Progenitor cell of endocrine pancreas (in vitro differentiated cells): Measurements from ENCODE around the gene RPS6KA1. TPM values are rescaled to one million over a fixed set of nuclear protein-coding genes. Genes with fewer than 3 reads are reported as not detected.
A peak's percentile ranks its signal among the peaks of the same experiment; 100 is the strongest.
"Not testable (repeated sequence)": the region's sequence is repeated elsewhere in the genome, so short reads cannot be mapped to it uniquely, and the experiment has no call there.

Experiments
- DNase-seq: peaks from one replicate; pipeline ENCODE4 v3.0.0; 2021; ENCODE audit warnings: low spot score; ENCODE audit not compliant: unreplicated experiment
- H3K27ac Mint-ChIP-seq: 2 replicates; pipeline ENCODE4 v1.8.0; 2021; ENCODE audit warnings: mild to moderate bottlenecking, moderate library complexity, mixed read lengths
- H3K27me3 Mint-ChIP-seq: 2 replicates; pipeline ENCODE4 v1.8.0; 2021; ENCODE audit warnings: mixed read lengths
- H3K36me3 Mint-ChIP-seq: 2 replicates; pipeline ENCODE4 v1.8.0; 2022; ENCODE audit warnings: mixed read lengths; ENCODE audit not compliant: insufficient read depth
- H3K4me1 Mint-ChIP-seq: 2 replicates; pipeline ENCODE4 v1.8.0; 2021; ENCODE audit warnings: low read depth, mixed read lengths
- H3K4me3 Mint-ChIP-seq: 2 replicates; pipeline ENCODE4 v1.8.0; 2021; ENCODE audit warnings: low read depth, mild to moderate bottlenecking, moderate library complexity, mixed read lengths
- H3K9me3 Mint-ChIP-seq: 2 replicates; pipeline ENCODE4 v1.8.0; 2021; ENCODE audit warnings: low read depth, mixed read lengths
- total RNA-seq: library from RNA; stranded (reverse); gene quantifications from 2 replicates; pipeline ENCODE4 v1.2.1, GENCODE V29; 2021
- TF ChIP-seq, protein P1 (sequence below): fragments of 200-600 bp; sonication (generic); IDR thresholded peaks from one replicate; pipeline ENCODE4 v1.5.0; 2021; ENCODE audit warnings: antibody characterized with exemption, mild to moderate bottlenecking; ENCODE audit not compliant: unreplicated experiment

The RPS6KA1 gene
- total RNA-seq, 1 donor from 2014 or later = 26.7 TPM

- Mint-ChIP-seq H3K36me3 (no peaks in the 10 kb centered on the region), H3K27me3 (peaks cover 7% of the 10 kb centered on the region), H3K27ac (no peak overlapping the region), H3K4me3 (no peak overlapping the region), H3K9me3 (no peaks in the 10 kb centered on the region), H3K4me1 (no peaks in the 10 kb centered on the region)
- no peak for DNase-seq
- TF ChIP-seq, protein P1, sequence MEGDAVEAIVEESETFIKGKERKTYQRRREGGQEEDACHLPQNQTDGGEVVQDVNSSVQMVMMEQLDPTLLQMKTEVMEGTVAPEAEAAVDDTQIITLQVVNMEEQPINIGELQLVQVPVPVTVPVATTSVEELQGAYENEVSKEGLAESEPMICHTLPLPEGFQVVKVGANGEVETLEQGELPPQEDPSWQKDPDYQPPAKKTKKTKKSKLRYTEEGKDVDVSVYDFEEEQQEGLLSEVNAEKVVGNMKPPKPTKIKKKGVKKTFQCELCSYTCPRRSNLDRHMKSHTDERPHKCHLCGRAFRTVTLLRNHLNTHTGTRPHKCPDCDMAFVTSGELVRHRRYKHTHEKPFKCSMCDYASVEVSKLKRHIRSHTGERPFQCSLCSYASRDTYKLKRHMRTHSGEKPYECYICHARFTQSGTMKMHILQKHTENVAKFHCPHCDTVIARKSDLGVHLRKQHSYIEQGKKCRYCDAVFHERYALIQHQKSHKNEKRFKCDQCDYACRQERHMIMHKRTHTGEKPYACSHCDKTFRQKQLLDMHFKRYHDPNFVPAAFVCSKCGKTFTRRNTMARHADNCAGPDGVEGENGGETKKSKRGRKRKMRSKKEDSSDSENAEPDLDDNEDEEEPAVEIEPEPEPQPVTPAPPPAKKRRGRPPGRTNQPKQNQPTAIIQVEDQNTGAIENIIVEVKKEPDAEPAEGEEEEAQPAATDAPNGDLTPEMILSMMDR = no peak
Observed at GRCh38 chr1:26493938-26494337, 35.6 kb upstream of the RPS6KA1 start.

DNA sequence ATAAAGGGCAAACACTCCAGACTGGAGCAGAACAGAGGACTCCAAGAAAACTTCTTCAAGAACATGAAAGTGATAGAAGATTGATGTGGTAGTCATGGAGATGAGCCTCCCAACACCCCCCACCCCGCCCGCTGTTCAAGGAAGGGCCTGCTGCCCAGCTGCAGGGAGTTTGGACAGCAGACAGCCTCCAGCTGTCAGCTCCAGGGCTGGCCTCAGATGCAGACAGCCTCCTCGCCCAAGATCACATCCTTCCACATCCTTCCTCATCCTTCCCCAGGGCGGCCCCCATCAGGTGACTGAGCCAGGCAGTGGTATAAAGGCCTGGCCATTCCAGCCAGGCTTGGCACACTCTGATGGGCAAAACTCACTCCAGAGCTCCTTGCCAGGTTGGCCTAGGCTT lies 32.7 kb upstream of the RPS6KA1 start:
- H3K27me3 Mint-ChIP-seq = peaks cover 9% of the 10 kb centered on the region
- no peaks in the 10 kb centered on the region for H3K36me3 Mint-ChIP-seq
- no peaks in the 10 kb centered on the region for H3K4me1 Mint-ChIP-seq
- no peak overlapping the region for H3K4me3 Mint-ChIP-seq
- no peaks in the 10 kb centered on the region for H3K9me3 Mint-ChIP-seq
- TF ChIP-seq, protein P1 = no peak
- H3K27ac Mint-ChIP-seq = no peak overlapping the region
- DNase-seq = no peak

DNA sequence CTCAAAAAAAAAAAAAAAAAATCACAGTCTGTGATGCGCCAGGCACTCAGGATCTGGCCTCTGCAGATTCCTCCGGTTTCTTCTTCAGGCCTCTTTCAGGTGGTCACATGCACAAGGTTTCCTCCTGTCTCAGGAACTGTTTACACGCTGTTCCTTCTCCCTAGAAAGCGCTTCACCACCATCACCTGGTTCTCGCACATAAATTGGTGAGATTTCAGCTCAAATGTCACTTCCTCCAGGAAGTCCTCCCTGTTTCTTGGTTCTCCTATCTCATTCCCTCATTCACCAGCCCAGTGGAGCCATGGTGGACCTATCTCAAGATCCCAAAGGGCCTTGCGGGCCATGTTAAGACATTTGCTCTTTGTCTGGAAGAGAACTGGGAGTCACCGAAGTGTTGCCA lies 30.7 kb upstream of the RPS6KA1 start:
- Mint-ChIP-seq H3K36me3 (no peaks in the 10 kb centered on the region), H3K4me3 (peak overlapping the region; percentile 29), H3K27me3 (peaks cover 7% of the 10 kb centered on the region), H3K4me1 (no peaks in the 10 kb centered on the region), H3K9me3 (no peaks in the 10 kb centered on the region), H3K27ac (no peak overlapping the region)
- TF ChIP-seq, protein P1 = no peak
- DNase-seq = no peak

GRCh38 chr1:26500488-26501175 lies 28.9 kb upstream of the RPS6KA1 start:
- Mint-ChIP-seq H3K4me3 (peak overlapping the region; percentile 80), H3K4me1 (no peaks in the 10 kb centered on the region), H3K27ac (peak overlapping the region; percentile 95), H3K27me3 (peaks cover 7% of the 10 kb centered on the region), H3K36me3 (no peaks in the 10 kb centered on the region), H3K9me3 (no peaks in the 10 kb centered on the region)
- TF ChIP-seq, protein P1 = peak; percentile 7
- peak; percentile 86 for DNase-seq

DNA sequence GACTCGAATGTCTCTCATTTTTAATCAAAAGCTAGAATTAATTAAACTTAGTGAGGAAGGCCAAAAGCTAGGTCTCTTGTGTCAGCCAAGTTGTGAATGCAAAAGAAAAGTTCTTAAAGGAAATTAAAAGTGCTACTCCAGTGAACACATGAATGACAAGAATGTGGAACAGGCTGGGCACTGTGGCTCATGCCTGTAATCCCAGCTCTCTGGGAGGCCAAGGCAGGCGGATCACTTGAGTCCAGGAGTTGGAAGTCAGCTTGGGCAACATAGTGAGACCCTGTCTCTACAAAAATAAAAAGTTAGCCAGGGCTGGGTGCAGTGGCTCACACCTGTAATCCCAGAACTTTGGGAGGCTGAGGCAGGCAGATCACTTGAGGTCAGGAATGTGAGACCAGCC lies 18.9 kb upstream of the RPS6KA1 start:
- DNase-seq, H3K27ac Mint-ChIP-seq, H3K27me3 Mint-ChIP-seq, H3K4me3 Mint-ChIP-seq, H3K9me3 Mint-ChIP-seq, H3K36me3 Mint-ChIP-seq, H3K4me1 Mint-ChIP-seq: not testable (repeated sequence)

DNA sequence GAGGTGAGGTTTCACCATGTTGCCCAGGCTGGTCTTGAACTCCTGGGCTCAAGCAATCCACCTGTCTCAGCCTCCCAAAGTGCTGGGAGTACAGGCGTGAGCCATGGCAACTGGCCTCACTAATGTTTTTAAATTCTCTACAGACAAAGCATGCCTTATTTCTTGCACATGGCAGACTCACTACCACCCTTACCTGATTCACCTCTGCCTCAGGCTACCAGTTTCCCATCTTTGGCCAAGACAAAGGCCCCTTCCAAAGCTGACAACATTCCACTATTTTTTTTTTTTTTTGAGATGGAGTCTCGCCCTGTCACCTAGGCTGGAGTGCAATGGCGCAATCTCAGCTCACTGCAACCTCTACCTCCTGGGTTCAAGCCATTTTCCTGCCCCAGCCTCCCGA lies 13.7 kb upstream of the RPS6KA1 start:
- DNase-seq, H3K27ac Mint-ChIP-seq, H3K36me3 Mint-ChIP-seq, H3K4me3 Mint-ChIP-seq, H3K27me3 Mint-ChIP-seq, H3K9me3 Mint-ChIP-seq, H3K4me1 Mint-ChIP-seq: not testable (repeated sequence)
